HCT116 (cell line): ENCODE measurements around the gene CDH4. TPM values are rescaled to one million over a fixed set of nuclear protein-coding genes. Genes with fewer than 3 reads are reported as not detected.

Experiments used
- ATAC-seq: fragments of 200-7000 bp; cut with Tn5 transposase; 2 replicates; pipeline ENCODE4 v1.9.1; 2020; ENCODE audit warnings: mild to moderate bottlenecking, moderate library complexity
- BruUV-seq: library from RNA; stranded (reverse); fragments of 400-500 nt; replicated peaks from 2 replicates; lab custom pipeline; 2021; lab: Mats Ljungman, UMichigan
- CTCF ChIA-PET: fragments of 300-600 bp; sonication (Branson Sonifier 250); formaldehyde crosslinking; loops from one replicate; lab custom pipeline; 2021; ENCODE audit warnings: antibody characterized with exemption; lab: Charles Lee
- POLR2A ChIA-PET: fragments of 300-600, 350-600 bp; sonication (Branson Sonifier 250); formaldehyde crosslinking; loops from one replicate; lab custom pipeline; 2021; ENCODE audit warnings: antibody characterized with exemption; lab: Charles Lee
- RAD21 ChIA-PET, 2 experiments: fragments of 300-600 bp; sonication (Branson Sonifier 250); formaldehyde crosslinking; loops; one replicate each; lab custom pipeline; 2023; ENCODE audit warnings: low total read pairs in 2 of 2; ENCODE audit not compliant: uncharacterized antibody in 2 of 2, unreplicated experiment in 2 of 2, low non-redundant PET in 1 of 2; lab: Charles Lee
- DNase-seq: peaks from one replicate; pipeline ENCODE4 v3.0.0-alpha.2; 2010; ENCODE audit warnings: low read depth, low spot score
- H2AFZ ChIP-seq: fragments of 200-600 bp; shearing (Covaris generic), sonication (generic); 2 replicates; pipeline ENCODE4 v1.6.1; 2017; ENCODE audit warnings: low read depth, mixed run types, mixed read lengths, antibody characterized with exemption, low read length; ENCODE audit not compliant: poor library complexity, severe bottlenecking
- H3K27ac ChIP-seq: 2 replicates; pipeline ENCODE4 v1.5.1; 2012; ENCODE audit warnings: low read depth, low read length
- H3K27me3 ChIP-seq: fragments of 200-600 bp; sonication (generic); 2 replicates; pipeline ENCODE4 v1.6.1; 2016; ENCODE audit warnings: mixed run types, low read length, mixed read lengths; ENCODE audit not compliant: insufficient read depth
- H3K36me3 ChIP-seq, 2 experiments: fragments of 200-500 bp in 1 of 2; fragments of 200-600 bp in 1 of 2; sonication (Bioruptor generic) in 1 of 2; sonication (generic) in 1 of 2; 2 replicates each; pipeline versions ENCODE4 v1.5.1 to v1.6.1; 2014 to 2016; ENCODE audit warnings: low read length in 2 of 2, inconsistent platforms in 1 of 2, mixed read lengths in 1 of 2, mixed run types in 1 of 2; ENCODE audit not compliant: insufficient read depth in 2 of 2, control insufficient read depth in 1 of 2
- H3K4me1 ChIP-seq, 2 experiments: fragments of 200-600 bp in 1 of 2; sonication (generic) in 1 of 2; 2 replicates each; pipeline versions ENCODE4 v1.5.1 to v1.6.1; 2012 to 2017; ENCODE audit warnings: low read length in 2 of 2, inconsistent platforms in 1 of 2, mild to moderate bottlenecking in 1 of 2, mixed read lengths in 1 of 2, mixed run types in 1 of 2, moderate library complexity in 1 of 2; ENCODE audit not compliant: insufficient read depth in 2 of 2, control insufficient read depth in 1 of 2
- H3K4me2 ChIP-seq: fragments of 200-600 bp; sonication (generic); 2 replicates; pipeline ENCODE4 v1.6.1; 2017; ENCODE audit warnings: mixed run types, low read length, mixed read lengths
- H3K4me3 ChIP-seq, 2 experiments: fragments of 200-600 bp in 1 of 2; sonication (generic) in 1 of 2; replicated peaks in 1 of 2; 2 replicates each; pipeline ENCODE4 v1.5.1; 2011 to 2016; ENCODE audit warnings: low read length in 2 of 2, control low read depth in 1 of 2, low read depth in 1 of 2, mild to moderate bottlenecking in 1 of 2, mixed read lengths in 1 of 2, mixed run types in 1 of 2
- H3K79me2 ChIP-seq: fragments of 200-600 bp; sonication (generic); 2 replicates; pipeline ENCODE4 v1.6.1; 2017; ENCODE audit warnings: mild to moderate bottlenecking, mixed run types, low read length, moderate library complexity, mixed read lengths; ENCODE audit not compliant: insufficient read depth
- H3K9ac ChIP-seq: fragments of 200-600 bp; sonication (generic); 2 replicates; pipeline ENCODE4 v1.6.1; 2016; ENCODE audit warnings: low read length, mixed read lengths
- H3K9me2 ChIP-seq: fragments of 200-600 bp; sonication (generic), shearing (Covaris generic); 2 replicates; pipeline ENCODE4 v1.6.1; 2017; ENCODE audit warnings: mixed run types, mild to moderate bottlenecking, moderate library complexity; ENCODE audit not compliant: insufficient read depth
- H3K9me3 ChIP-seq, 2 experiments: fragments of 200-500 bp in 1 of 2; fragments of 200-600 bp in 1 of 2; sonication (Bioruptor generic) in 1 of 2; sonication (generic) in 1 of 2; 2 replicates each; pipeline ENCODE4 v1.6.1; 2014 to 2017; ENCODE audit warnings: low read length in 2 of 2, mixed read lengths in 2 of 2, inconsistent platforms in 1 of 2, low read depth in 1 of 2, mild to moderate bottlenecking in 1 of 2, mixed run types in 1 of 2, moderate library complexity in 1 of 2; ENCODE audit not compliant: control insufficient read depth in 1 of 2, insufficient read depth in 1 of 2
- H4K20me1 ChIP-seq: fragments of 200-600 bp; sonication (generic), shearing (Covaris generic); 2 replicates; pipeline ENCODE4 v1.6.1; 2017; ENCODE audit warnings: mixed run types, mild to moderate bottlenecking, moderate library complexity; ENCODE audit not compliant: insufficient read depth
- CEBPB ChIP-seq: IDR thresholded peaks from 2 replicates; pipeline ENCODE4 v1.6.1; 2012; ENCODE audit warnings: low read depth
- CTCF ChIP-seq, 3 experiments: fragments of 200-600 bp in 1 of 3; sonication (generic) in 1 of 3; IDR thresholded peaks in 2 of 3; conservative IDR thresholded peaks in 1 of 3; 2 replicates each; pipeline ENCODE4 v1.5.1; 2012 to 2017; ENCODE audit warnings: low read depth in 2 of 3, low read length in 2 of 3, antibody characterized with exemption in 1 of 3, borderline replicate concordance in 1 of 3, control low read depth in 1 of 3, mild to moderate bottlenecking in 1 of 3, mixed read lengths in 1 of 3, mixed run types in 1 of 3, moderate library complexity in 1 of 3; ENCODE audit not compliant: insufficient read depth in 1 of 3
- ELF1 ChIP-seq: IDR thresholded peaks from 2 replicates; pipeline ENCODE4 v1.6.1; 2012; ENCODE audit warnings: low read depth, borderline replicate concordance
- EZH2 ChIP-seq: fragments of 200-600 bp; sonication (generic); IDR thresholded peaks from 2 replicates; pipeline ENCODE4 v1.6.1; 2017; ENCODE audit warnings: antibody characterized with exemption, mixed run types
- EZH2phosphoT487 ChIP-seq: fragments of 200-600 bp; IDR thresholded peaks from 2 replicates; pipeline ENCODE4 v1.6.1; 2018; ENCODE audit warnings: antibody characterized with exemption, borderline replicate concordance
- JUND ChIP-seq: IDR thresholded peaks from 2 replicates; pipeline ENCODE4 v1.6.1; 2012
- MAX ChIP-seq: IDR thresholded peaks from 2 replicates; pipeline ENCODE4 v1.6.1; 2012
- POLR2A ChIP-seq: IDR thresholded peaks from 2 replicates; pipeline ENCODE4 v1.7.0; 2011; ENCODE audit warnings: borderline replicate concordance; ENCODE audit not compliant: insufficient read depth, insufficient read length; ENCODE audit errors: extremely low read depth
- POLR2AphosphoS5 ChIP-seq: IDR thresholded peaks from 2 replicates; pipeline ENCODE4 v1.6.1; 2011; ENCODE audit warnings: mild to moderate bottlenecking, low read depth, low read length, moderate library complexity
- SP1 ChIP-seq: IDR thresholded peaks from 2 replicates; pipeline ENCODE4 v1.6.1; 2012; ENCODE audit warnings: low read depth
- TCF7L2 ChIP-seq: IDR thresholded peaks from 2 replicates; pipeline ENCODE4 v1.7.0; 2011; ENCODE audit warnings: borderline replicate concordance, inconsistent platforms; ENCODE audit not compliant: insufficient read depth, insufficient read length; ENCODE audit errors: extremely low read depth
- YY1 ChIP-seq: IDR thresholded peaks from 2 replicates; pipeline ENCODE4 v1.6.1; 2011; ENCODE audit warnings: low read length, low read depth, moderate library complexity, mild to moderate bottlenecking; ENCODE audit not compliant: insufficient replicate concordance; ENCODE audit errors: extremely low read depth
- ZBTB33 ChIP-seq: IDR thresholded peaks from 2 replicates; pipeline ENCODE4 v1.6.1; 2011; ENCODE audit warnings: mild to moderate bottlenecking, low read length, moderate library complexity; ENCODE audit not compliant: insufficient replicate concordance; ENCODE audit errors: extremely low read depth
- intact Hi-C: fragments of 100-400 bp; cut with micrococcal nuclease; formaldehyde crosslinking; loops from 2 replicates; pipeline ENCODE4 v1.10.0; 2022
- total RNA-seq: library from RNA; stranded (reverse); gene quantifications from one replicate; pipeline ENCODE4 v1.2.1, GENCODE V29; 2021; ENCODE audit not compliant: unreplicated experiment

The CDH4 gene
- total RNA-seq, 1 experiment from 2014 or later: not detected

GRCh38 chr20:61416546-61416945, 164.5 kb downstream of the CDH4 start:
- no peak overlapping the region for H3K9ac ChIP-seq
- peaks cover 0 to 7% of the 10 kb centered on the region in 2 experiments; a peak in 2 of 4 replicates for H3K9me3 ChIP-seq
- H4K20me1 ChIP-seq: no peaks in the 10 kb centered on the region
- RAD21 ChIA-PET: no interaction called here
- no peaks in the 10 kb centered on the region for H3K79me2 ChIP-seq
- H3K4me2 ChIP-seq: no peak overlapping the region
- POLR2A ChIA-PET: no interaction called here
- intact Hi-C loops: no loop called here
- no peak for ATAC-seq
- CTCF ChIA-PET: no interaction called here
- no peak for DNase-seq
- no peak overlapping the region for H3K27ac ChIP-seq
- no peak overlapping the region for H2AFZ ChIP-seq
- no peaks in the 10 kb centered on the region for H3K27me3 ChIP-seq
- no peaks in the 10 kb centered on the region for H3K9me2 ChIP-seq
- no TSS peak for BruUV-seq
- no peaks in the 10 kb centered on the region for H3K4me1 ChIP-seq
- H3K36me3 ChIP-seq: no peaks in the 10 kb centered on the region
- H3K4me3 ChIP-seq: no peak overlapping the region
- TF ChIP-seq MAX (no peak), SP1 (no peak), EZH2 (no peak), JUND (no peak), POLR2AphosphoS5 (no peak), EZH2phosphoT487 (no peak), ZBTB33 (no peak), ELF1 (no peak), YY1 (no peak), TCF7L2 (no peak), CTCF (IDR thresholded peaks at IDR 0.05 in 2 of 3, conservative IDR thresholded peaks at IDR 0.05 in 1 of 3; ENCODE audit: borderline replicate concordance in 1 of 3, insufficient read depth in 1 of 3, low read depth in 2 of 3, low read length in 2 of 3) (no peak), CEBPB (no peak), POLR2A (no peak)
